Measurements from ENCODE around the gene CFAP58.

CFAP58 gene

DNA sequence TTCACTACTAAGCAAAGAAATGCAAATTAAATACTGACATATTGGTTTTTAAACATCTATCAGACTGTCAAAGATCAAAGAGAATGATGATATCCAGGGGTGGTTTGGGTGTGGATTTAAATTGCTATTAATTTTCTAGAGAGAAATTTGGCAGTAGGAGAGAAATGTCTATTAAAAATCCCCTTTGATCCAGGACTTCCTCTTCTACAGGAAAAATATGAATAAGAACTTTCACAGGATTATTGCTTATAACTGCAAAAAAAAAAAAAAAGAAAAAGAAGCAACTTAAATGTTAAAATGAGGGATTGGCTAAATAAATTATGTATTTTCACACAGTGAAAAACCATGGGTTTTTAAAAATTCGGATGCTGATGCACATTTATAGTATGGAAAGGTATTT, 21.0 kb downstream of the CFAP58 start:
- no peak for DNase-seq

DNA sequence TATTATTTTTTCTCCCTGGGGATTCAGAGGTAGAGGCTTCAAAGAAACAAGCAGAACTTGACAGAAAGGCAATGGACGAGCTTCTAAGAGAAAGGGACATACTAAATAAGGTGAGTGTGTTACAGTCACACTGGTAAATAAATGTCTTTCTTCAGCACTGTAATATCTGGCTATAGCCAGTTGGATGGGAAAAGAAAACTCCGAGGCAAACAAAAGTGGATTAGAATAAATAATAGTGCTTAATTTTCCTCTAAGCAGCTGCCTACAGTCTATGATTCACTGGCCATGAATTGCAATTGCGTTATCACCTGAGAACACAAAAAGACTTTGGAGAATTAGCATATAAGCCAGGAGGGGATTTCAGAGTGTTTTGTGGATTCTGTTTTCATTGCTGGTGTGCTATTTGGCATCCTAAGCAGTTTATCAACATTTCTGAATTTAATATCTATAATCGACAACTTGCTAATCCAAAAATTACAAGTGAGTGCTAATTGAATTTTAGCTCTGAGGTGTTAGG, 23.2 kb downstream of the CFAP58 start:
- DNase-seq = no peak

DNA sequence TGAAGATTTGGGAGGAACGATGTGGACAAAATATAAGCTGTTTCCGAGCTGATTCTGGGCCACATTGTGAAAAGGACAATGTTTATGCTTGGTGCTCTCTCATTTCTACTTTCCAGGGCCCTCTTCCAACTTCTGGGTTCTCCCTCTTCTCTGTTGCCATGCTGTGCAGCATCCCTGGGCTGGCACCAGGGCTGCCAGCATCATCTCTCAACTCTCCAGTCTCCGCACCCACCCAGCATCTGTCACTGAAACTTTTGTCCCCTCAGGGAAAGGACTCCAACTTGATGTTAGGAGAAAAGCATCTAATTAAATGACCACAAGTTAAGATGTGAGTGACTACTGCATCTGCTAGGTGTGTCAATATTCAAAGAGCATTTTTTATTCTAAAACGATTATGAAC, 26.7 kb downstream of the CFAP58 start:
- DNase-seq = no peak

DNA sequence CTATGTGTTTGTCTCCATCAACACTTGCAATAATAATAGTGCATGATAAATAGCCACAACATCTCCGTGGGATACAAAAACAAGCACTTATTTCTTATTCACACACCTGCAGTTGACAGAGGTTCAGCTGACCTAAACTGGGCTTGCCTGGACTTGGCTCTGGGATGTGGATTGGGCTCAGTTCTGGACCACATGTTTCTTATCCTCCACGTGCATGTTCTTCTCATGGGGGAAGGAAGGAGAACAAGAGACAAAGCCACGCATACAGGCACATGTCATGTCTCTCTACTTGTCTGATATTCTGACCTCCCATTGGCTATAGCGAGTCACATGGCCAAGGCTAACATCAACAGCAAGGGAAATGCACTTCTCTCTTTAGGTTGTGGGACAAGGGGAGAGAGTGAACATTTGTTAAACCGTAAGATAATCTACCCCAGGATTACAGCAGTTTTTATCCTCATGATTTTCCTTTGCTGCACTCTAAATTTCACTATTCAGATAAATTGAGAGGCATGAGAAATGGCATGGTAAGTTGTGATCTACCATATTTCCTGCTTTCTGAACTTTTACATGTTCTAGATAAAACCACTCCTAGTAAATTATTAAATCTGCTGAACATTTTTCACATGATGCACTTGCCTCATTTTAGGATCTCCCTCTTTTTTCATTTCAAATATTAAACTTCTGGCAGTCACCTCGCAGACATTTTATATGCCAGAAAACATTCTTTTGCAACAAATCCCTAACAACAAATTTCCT, 33.7 kb downstream of the CFAP58 start:
- no peak for DNase-seq

DNA sequence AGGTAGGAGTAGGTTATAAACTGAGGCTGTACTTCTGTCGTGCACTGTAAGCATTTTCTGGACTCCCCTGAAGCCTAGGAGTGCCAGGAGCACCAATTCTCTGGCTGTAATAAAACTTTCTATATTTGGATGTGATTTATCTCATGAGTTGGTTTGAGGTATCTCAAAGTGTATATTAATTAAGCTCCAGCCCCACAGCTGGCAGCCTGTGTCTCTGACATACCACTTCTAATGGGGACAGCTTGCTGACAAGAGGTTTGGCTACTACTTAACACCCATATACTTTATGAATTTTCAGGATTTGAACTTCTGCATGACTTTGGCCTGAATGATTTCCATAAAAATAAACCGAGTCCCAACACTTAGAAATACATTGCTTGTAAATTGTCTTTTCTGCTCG, 35.2 kb downstream of the CFAP58 start:
- DNase-seq = no peak

DNA sequence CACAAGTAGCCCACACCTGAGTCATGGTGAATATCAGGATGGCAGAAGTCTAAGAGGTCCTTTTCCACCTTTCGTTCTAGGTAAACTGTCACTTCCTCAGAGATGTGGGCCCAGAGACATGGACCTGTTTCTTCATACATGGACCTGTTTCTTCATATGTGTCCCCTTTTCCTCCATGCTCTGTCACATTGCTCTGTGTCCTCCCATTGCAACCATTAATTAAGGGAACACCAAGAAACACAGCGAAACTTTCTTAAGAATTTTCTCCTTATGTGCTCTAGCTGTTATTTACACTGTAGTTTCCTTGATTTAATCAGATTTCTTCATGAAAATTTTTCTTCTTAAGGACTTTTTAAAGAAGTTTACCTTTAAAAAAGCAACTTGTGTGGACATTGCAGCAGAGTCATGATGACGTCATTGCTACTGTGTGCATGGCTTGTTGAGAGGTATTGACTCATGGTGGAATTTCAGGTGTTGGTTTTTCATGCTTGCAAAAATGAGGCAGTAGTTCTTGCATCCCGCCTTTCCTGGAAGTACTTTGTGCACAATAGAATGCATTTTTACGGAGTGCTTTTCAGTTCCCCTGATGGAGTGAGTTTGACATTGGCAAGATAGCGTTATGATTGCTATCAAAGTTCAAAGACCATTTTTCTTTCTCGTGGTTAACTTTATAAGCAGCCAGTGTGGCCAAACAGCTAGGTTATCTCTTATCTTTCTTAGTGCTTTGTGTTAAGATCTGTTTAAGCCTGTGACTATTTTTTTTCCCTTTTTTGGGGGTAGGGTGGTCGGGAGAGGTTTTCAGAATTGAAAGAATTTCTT, 37.7 kb downstream of the CFAP58 start:
- no peak for DNase-seq

DNA sequence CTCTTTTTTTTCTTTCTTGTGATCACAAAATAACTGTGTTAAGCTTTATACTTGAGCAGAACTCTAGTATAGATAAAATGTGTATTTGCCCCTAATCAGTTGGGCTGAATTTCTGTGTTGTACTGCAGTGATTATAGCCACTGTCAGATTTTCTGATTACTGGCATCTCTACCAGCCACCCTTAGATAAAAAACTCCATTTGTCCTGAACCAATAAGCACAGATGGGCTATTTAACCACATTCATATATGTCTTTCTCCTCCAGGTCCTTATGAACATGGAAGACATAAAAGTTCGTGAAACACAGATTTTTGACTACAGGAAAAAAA, 38.3 kb downstream of the CFAP58 start:
- no peak for DNase-seq

DNA sequence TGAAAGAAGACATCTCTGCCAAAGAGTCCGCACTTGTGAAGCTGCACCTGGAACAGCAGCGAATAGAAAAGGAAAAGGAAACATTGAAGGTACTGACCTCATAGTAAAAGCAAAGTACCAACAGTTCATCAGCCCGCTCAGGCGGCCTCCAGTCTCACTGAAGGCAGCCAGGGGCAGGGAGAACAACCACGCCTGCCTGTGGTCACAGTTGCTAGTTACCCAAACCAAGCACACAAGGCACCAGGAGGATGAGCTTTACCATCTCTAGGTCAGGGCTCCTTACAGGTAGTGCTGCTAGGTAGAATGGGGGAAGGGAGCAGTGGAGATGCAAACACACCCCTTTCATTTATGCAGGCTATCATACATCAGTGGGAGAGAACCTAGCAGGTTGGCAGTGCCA, 39.8 kb downstream of the CFAP58 start:
- DNase-seq = no peak

DNA sequence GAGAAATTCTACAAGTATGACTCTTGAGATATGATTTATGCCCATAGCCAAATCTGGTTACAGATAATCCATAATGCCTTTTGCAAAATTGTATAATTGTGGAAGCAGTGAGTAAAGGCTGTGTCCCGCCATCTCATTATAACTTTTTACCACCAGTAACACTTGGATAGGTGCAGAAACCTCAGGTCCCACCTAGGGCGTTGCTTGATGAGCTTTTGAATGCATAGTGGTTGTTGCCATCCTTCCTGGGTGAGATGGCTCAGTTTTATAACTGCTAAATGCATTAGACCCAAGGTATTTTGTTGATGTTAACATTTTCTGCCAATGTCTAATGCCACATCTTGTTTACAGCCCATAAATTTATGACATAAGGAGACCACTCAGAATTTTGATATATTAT, 42.9 kb downstream of the CFAP58 start:
- DNase-seq = no peak

DNA sequence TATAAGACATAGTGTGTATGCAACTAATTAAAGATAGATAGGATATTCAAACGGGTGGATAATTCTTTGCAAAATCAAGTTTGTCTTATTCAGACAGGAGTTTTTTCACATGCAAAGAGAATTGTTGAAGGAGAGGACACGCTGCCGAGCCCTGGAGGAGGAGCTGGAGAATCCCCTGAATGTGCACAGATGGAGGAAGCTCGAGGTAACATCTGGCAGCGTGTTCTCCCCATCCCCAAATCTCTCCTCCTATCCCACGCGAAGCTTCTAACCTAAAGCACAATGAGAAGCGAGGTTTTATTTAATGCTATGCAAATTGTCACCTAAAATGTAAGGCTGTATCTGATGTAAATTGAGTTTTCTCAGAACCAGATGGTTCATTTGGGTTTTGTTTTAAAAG, 50.0 kb downstream of the CFAP58 start:
- no peak for DNase-seq

DNA sequence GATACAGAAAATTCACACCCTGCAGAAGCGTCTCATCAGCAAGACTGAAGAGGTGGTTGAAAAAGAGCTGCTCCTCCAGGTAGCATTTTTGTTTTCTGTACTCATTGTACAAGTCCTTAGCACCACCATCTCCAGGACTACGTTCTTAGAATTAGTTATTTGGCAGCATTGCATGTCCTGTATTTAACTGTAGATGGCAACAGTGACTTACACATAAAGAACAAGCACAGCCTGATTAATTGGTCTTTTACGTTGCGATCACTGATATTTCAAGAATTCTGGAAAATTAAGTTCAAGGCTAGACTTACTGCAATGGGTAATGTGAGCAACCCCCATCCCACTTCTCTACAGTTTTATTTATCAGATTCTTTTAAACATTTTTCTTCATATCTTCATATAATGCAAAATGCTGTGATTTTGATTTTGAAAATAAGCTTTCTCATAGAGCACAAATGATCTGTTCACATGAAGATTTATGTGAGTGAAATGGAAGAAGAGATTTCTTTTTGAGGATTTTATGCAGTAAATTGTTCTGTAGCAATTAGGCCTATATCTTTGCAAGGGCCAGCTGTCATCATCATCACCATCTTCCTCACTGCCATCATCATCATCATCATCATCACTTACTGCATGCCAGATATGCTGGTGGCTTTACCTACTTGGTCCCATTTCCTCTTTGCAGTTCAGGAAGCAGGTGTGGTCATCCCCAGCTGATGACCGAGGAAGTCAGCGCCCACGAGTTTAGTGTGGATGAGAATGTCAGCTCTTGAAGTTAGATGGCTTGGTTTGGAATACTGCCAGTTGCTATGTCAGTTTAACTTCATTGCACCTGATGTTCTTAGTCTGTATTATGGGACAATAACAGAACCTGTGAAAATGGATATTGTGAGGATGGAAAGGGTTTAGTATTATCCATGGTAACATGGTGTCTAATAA, 53.4 kb downstream of the CFAP58 start:
- peak in 1 of 2 experiments; percentile 17 for DNase-seq

DNA sequence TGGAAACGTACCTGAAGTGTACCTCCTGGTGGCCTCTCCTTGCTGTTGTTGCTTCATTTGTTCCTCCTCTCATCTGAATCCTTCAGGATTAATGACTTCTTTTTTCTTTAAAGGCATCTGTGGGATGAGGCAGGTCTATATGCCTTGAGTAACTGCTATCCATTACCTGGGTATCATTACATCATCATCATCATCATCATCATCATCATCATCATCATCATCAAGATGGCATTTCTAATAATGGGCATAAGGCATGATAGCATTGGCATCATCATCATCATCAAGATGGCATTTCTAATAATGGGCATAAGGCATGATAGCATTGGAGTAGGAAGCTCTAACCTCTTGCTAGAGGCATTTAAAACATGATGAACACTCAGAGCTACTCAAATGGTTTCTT, 59.9 kb downstream of the CFAP58 start:
- no peak for DNase-seq

DNA sequence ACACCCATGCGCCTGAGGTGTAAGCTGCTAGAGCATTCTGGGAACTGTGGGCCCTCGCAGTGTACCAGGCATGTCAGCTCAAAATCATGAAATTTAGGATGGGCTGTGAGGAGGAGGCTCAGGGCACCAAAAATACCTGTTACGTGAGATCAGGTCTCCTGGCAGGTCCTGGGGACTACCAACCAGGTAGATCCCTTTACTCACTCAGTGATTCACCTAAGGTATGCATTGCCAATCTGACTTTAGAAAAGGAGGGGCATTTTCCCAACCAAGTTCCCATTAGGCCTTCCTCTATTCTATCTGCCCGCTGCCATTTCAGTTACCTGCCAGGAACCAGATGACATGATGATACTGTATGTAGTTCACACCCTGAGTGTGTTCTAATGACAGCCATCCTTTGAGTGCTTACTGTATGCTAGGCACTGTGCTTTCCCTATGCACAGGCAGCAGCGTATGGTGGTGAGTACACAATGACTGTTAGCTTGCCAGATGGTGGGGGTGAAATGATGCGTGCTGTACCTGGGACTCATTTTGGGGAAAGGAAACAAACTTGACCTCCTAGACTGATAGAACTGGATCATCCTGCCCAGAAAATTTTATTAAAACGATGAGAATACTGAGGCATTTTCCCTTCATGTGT, 62.0 kb downstream of the CFAP58 start:
- no peak for DNase-seq

DNA sequence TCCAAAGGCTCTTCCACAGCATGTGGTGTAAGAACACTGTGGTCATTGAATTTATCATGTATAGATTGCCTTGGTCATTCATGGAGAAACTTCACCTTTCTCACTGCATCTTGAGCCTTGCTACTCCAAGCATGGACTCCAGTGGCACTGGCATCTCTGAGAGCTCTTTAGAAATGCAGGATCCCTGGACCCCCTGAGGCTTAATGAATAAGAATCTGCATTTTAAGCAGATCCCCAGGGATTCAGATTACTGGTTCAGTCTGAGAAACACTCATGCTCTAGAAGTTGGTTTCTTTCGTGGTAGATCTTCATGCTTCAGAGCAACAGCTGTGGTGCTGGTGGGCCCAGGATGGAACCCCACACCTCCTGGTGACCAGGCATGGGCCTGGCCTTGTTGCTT, 63.2 kb downstream of the CFAP58 start:
- no peak for DNase-seq

DNA sequence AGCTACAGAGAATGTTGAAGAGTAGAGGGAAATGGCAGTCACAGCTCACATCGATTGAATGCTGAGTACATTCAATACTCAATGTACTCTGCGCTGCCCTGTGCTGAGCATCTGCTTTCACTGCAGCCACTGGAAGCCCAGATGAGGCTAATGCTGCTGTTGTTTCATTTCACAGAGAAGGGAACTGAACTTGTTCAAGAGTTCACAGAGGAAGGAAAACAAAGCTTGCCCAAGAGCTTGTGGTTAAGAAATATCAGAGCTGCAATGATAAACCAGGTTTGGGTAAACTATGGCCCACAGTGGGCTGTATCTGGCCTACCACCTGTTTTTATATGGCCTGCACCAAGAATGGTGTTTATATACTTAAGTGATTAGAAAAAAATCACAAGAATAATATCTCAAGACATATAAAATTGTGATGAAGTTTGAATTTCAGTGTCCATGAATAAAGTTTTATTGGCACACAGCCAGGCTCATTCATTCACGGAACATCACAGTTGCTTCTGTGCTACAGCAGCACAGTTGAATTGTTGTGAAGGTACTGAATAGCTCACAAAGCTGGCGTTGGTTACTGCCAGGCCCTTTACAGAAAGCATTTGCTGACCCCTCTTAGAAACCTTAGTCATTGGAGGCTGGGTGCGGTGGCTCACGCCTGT, 64.1 kb downstream of the CFAP58 start:
- no peak for DNase-seq

DNA sequence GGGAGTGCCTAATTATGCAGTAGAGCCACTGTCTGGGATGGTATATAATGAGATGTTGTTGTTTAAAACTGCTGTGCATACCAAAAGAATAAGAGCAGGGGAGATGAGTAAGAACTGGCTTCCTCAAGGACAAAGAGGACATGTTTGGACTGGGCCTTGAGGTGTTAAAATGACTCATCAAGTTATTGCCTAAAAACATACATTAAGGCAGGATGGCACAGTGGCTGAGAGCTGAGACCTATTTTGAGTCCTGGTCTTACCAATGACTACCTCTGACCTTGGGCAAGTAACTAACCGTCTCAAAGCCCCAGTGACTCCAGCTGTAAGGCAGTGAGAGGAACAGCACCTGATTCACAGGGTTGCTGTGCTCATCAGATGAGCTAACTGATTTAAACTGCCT, 71.1 kb downstream of the CFAP58 start:
- no peak for DNase-seq

DNA sequence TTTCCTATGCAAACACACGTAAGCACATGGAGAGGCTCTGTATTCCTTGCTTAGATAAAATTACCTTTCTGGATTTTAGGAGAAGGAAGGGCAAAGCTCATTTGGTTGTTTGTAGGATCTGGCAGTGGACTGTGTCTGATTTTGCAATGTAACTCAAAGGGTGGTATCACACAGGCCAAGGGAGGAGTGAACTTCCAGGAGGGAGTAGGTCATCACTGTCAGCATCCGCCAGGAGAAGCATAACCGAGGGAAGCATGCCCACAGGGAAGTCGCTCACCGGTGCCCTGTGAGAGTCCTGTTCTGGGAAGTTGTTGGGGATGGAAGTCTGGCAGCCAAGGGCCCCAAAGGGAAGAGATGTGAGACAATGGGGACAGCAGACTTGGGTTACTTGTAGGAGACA, 74.4 kb downstream of the CFAP58 start:
- DNase-seq = no peak

DNA sequence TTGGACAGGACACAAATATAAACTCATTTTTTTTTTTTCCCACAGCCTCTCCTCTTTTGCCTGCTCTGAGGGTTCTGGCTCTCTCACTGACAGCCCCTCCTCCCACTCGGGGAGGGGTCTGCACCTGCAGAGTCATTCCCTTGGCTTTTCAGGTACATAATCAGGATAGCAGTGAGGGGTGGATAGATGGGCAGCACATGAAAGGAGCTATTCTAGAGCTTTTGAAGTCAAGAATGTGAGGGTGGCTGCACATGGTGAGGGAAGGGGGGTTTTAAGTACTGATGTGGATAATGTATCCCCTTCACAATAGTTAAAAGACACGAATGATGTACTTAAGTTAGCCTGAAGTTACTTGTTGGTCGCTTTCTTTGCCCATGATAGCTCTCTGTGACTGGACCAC, 76.2 kb downstream of the CFAP58 start:
- DNase-seq = no peak

DNA sequence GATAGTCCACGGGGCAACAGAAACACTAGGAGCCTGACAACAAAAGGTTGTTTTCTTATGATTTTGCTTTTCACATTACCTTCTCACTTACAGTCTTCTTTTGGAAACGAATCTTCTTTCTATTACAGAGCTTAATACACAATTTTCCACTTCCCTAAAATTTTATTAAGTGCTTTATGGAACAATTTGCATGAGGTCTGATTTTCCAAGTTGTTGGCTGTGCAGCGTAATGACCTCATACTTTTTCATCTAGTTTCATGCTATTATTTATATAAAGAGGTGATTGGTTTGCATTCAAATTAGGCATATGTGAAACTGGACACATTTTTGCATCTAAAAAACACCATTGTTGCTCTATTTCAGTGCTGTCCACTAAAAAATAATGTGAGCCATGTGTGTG, 76.7 kb downstream of the CFAP58 start:
- DNase-seq = no peak

DNA sequence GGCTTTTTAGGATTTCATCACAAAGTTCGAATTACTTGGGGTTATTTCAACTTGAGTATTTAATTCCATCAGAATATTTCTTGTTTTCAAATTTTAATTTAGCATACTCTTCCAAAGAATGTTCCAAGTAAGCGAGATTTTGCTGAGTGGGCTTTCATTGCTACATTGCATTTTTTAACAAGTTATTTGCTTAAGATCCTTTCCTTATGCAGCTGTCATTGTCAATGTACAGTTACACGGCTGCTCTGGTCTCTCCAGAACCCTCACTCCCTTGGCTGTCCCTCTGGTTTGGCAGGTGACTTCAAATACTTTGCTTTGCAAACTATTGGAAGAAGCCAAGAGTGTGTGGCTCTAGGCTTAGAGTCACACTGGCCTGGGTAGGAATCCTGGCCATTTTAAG, 80.0 kb downstream of the CFAP58 start:
- DNase-seq = no peak

DNA sequence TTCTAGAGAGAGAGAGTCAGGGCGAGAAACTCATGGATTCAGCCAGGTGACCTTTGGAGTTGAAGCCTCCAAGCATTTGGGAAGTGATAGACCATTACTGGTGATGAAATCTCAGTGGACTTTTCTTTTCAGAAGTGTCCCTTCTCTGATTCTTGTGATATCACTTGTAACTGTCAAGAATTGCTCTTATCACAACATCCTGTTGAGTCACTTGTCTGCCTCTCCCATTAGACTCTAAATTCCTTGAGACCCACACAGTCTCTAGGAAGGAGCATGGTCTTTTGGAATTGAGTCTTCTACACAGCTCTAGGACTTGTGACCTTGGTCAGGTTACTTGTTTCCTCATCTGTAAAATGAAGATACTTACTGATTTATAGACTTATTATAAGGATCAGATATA, 81.0 kb downstream of the CFAP58 start:
- no peak for DNase-seq

DNA sequence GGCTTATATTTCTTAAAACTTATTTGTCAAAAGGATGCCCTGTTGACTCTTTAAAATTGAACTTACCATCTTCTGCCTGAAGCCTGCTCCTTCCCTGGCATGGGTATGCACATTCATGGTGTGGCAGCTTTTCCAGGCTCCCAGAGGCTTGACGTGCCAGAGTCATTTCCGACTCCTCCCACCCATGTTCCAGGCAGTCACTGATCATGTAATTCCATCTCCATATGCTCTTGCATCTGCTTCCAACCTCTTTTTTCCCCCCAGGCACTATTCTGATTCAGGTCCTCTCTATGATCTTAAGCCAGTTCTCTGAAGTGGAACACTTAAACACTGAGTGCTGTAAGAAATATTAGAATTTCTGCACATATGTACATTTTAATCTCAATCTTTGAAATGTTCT, 82.2 kb downstream of the CFAP58 start:
- no peak for DNase-seq
